K562 (cell line): ENCODE measurements around the gene KAZN. TPM values are rescaled to one million over a fixed set of nuclear protein-coding genes. Genes with fewer than 3 reads are reported as not detected.
A peak's percentile ranks its signal among the peaks of the same experiment; 100 is the strongest.

Experiments
- ATAC-seq: fragments of 200-7000 bp; cut with Tn5 transposase; 3 replicates; pipeline ENCODE4 v1.9.1; 2020; ENCODE audit warnings: moderate library complexity
- BruUV-seq: library from RNA; stranded (reverse); fragments of 400-500 nt; replicated peaks from 2 replicates; lab custom pipeline; 2021; lab: Mats Ljungman, UMichigan
- CTCF ChIA-PET: fragments of 300-600 bp; formaldehyde crosslinking; extraction: SDS; loops from one replicate; lab custom pipeline; 2021; ENCODE audit warnings: low intra/inter-chr PET ratio; lab: Yijun Ruan, JAX
- POLR2A ChIA-PET: fragments of 300-600, 350-650 bp; sonication (Branson Sonifier 250); formaldehyde crosslinking; extraction: SDS; loops from one replicate; lab custom pipeline; 2021; ENCODE audit warnings: antibody characterized with exemption, inconsistent platforms; lab: Yijun Ruan, JAX
- DNase-seq, 4 experiments: peaks; one replicate each; pipeline versions ENCODE4 v3.0.0 to v3.0.0-alpha.2; 2011 to 2018; ENCODE audit warnings: low spot score in 3 of 4, mixed read lengths in 3 of 4; ENCODE audit errors: extremely low read depth in 1 of 4
- FAIRE-seq: peaks from 2 replicates; lab custom pipeline; 2011; peaks lifted over from hg19 to GRCh38; lab: Jason Lieb, UNC
- H2AFZ ChIP-seq: 2 replicates; pipeline ENCODE4 v1.6.0; 2011; ENCODE audit warnings: low read depth, low read length, control low read depth, inconsistent platforms
- H3K27ac ChIP-seq: fragments of 200-600 bp; 3 replicates; pipeline ENCODE4 v1.8.0; 2011; ENCODE audit warnings: low read depth, mild to moderate bottlenecking, control low read depth, inconsistent platforms, low read length, moderate library complexity, mixed read lengths; ENCODE audit errors: extremely low read depth
- H3K27me3 ChIP-seq, 2 experiments: fragments of 300-600 bp in 1 of 2; 2 replicates in 1 of 2; 3 replicates in 1 of 2; pipeline versions ENCODE4 v1.6.0 to v1.8.0; 2011; ENCODE audit warnings: inconsistent platforms in 2 of 2, low read length in 2 of 2, mild to moderate bottlenecking in 1 of 2, mixed read lengths in 1 of 2, moderate library complexity in 1 of 2; ENCODE audit not compliant: control insufficient read depth in 2 of 2, insufficient read depth in 2 of 2
- H3K36me3 ChIP-seq: fragments of 300-600 bp; 3 replicates; pipeline ENCODE4 v1.8.0; 2011; ENCODE audit warnings: mild to moderate bottlenecking, low read length, inconsistent platforms; ENCODE audit not compliant: control insufficient read depth, insufficient read depth
- H3K4me1 ChIP-seq, 2 experiments: fragments of 200-600 bp in 1 of 2; replicated peaks in 1 of 2; 2 replicates in 1 of 2; 3 replicates in 1 of 2; pipeline versions ENCODE4 v1.5.1 to v1.8.0; 2011; ENCODE audit warnings: inconsistent platforms in 2 of 2, low read length in 2 of 2, mild to moderate bottlenecking in 1 of 2, mixed read lengths in 1 of 2, moderate library complexity in 1 of 2; ENCODE audit not compliant: control insufficient read depth in 2 of 2, insufficient read depth in 2 of 2
- H3K4me2 ChIP-seq: 2 replicates; pipeline ENCODE4 v1.6.1; 2011; ENCODE audit warnings: low read length, control low read depth, inconsistent platforms, mixed read lengths; ENCODE audit not compliant: insufficient read depth
- H3K4me3 ChIP-seq: fragments of 200-600 bp; sonication (generic), shearing (Covaris generic); 2 replicates; pipeline ENCODE4 v1.5.1; 2016; ENCODE audit warnings: control low read depth, inconsistent platforms
- H3K79me2 ChIP-seq: fragments of 200-600 bp; 3 replicates; pipeline ENCODE4 v1.8.0; 2011; ENCODE audit warnings: low read length, inconsistent platforms; ENCODE audit not compliant: control insufficient read depth, insufficient read depth
- H3K9ac ChIP-seq, 2 experiments: 2 replicates each; pipeline versions ENCODE4 v1.6.0 to v1.6.1; 2011; ENCODE audit warnings: low read depth in 2 of 2, low read length in 2 of 2, control low read depth in 1 of 2, inconsistent platforms in 1 of 2, mild to moderate bottlenecking in 1 of 2, mixed read lengths in 1 of 2; ENCODE audit not compliant: insufficient read depth in 1 of 2
- H3K9me1 ChIP-seq: one replicate; pipeline ENCODE4 v1.6.0; 2011; ENCODE audit warnings: inconsistent platforms, mild to moderate bottlenecking, low read length, moderate library complexity; ENCODE audit not compliant: control insufficient read depth, insufficient read depth
- H3K9me3 ChIP-seq: replicated peaks from 2 replicates; pipeline ENCODE4 v1.5.1; 2011; ENCODE audit warnings: low read depth, low read length, inconsistent platforms; ENCODE audit not compliant: control insufficient read depth, insufficient read depth
- H4K20me1 ChIP-seq: replicated peaks from 2 replicates; pipeline ENCODE4 v1.6.1; 2011; ENCODE audit warnings: low read length, inconsistent platforms, mixed read lengths; ENCODE audit not compliant: control insufficient read depth, insufficient read depth
- ADNP ChIP-seq: fragments of 200-800 bp; sonication (Bioruptor generic); IDR thresholded peaks from 2 replicates; pipeline ENCODE4 v1.6.1; 2016; ENCODE audit warnings: missing genetic modification characterization, missing compliant biosample characterization
- CBX3 ChIP-seq, 2 experiments: IDR thresholded peaks; 1 replicate in 1 of 2; 2 replicates in 1 of 2; pipeline ENCODE4 v1.6.1; 2012; ENCODE audit warnings: inconsistent platforms in 2 of 2, low read length in 2 of 2, borderline replicate concordance in 1 of 2, control low read depth in 1 of 2
- CCNT2 ChIP-seq: IDR thresholded peaks from 2 replicates; pipeline ENCODE4 v1.6.1; 2011; ENCODE audit warnings: borderline replicate concordance, low read depth, mild to moderate bottlenecking, moderate library complexity, mixed read lengths, low read length; ENCODE audit not compliant: insufficient read length; ENCODE audit errors: extremely low read depth
- CEBPG ChIP-seq, 3 experiments: fragments of 200-800 bp in 1 of 3; sonication (Bioruptor generic) in 1 of 3; sonication (generic) in 1 of 3; formaldehyde crosslinking in 1 of 3; IDR thresholded peaks in 2 of 3; conservative IDR thresholded peaks in 1 of 3; 2 replicates each; pipeline versions ENCODE4 v1.6.1 to v1.8.0; 2016 to 2022; ENCODE audit warnings: missing compliant biosample characterization in 2 of 3, missing genetic modification characterization in 2 of 3, mild to moderate bottlenecking in 1 of 3, missing genetic modification reagents in 1 of 3
- HDAC2 ChIP-seq: fragments of 450-650 bp; IDR thresholded peaks from 2 replicates; pipeline ENCODE4 v1.6.1; 2016; ENCODE audit warnings: mild to moderate bottlenecking
- HLTF ChIP-seq: fragments of 450-650 bp; IDR thresholded peaks from 2 replicates; pipeline ENCODE4 v1.6.1; 2016
- KDM1A ChIP-seq, 2 experiments: fragments of 450-650 bp; IDR thresholded peaks; 2 replicates each; pipeline ENCODE4 v1.6.1; 2016; ENCODE audit warnings: mild to moderate bottlenecking in 2 of 2
- MBD2 ChIP-seq: sonication (generic); IDR thresholded peaks from 2 replicates; pipeline ENCODE4 v1.6.1; 2016; ENCODE audit warnings: low read depth, borderline replicate concordance
- RFX7 ChIP-seq: fragments of 250-450 bp; sonication (Bioruptor Pico); IDR thresholded peaks from 2 replicates; pipeline ENCODE4 v1.5.1; 2021; ENCODE audit warnings: mild to moderate bottlenecking
- SMARCA5 ChIP-seq: fragments of 450-650 bp; IDR thresholded peaks from 2 replicates; pipeline ENCODE4 v1.6.1; 2016
- ZFP1 ChIP-seq: fragments of 450-650 bp; formaldehyde crosslinking; IDR thresholded peaks from 2 replicates; pipeline ENCODE4 v1.4.0; 2020; ENCODE audit warnings: mild to moderate bottlenecking, mixed read lengths
- ZNF23 ChIP-seq: fragments of 250-450 bp; sonication (Bioruptor Pico); IDR thresholded peaks from 2 replicates; pipeline ENCODE4 v1.4.0; 2020; ENCODE audit warnings: mild to moderate bottlenecking
- WGBS: fragments of 100-300 bp; shearing (Covaris generic); methylation state at CpG from one replicate; pipeline ENCODE4 v1.1.6; 2016; ENCODE audit warnings: low coverage, mixed read lengths; ENCODE audit not compliant: insufficient coverage; ENCODE audit errors: missing lambda C conversion rate; 5-methylcytosine and 5-hydroxymethylcytosine counted together
- in situ Hi-C: fragments of 300-500 bp; cut with MboI; formaldehyde crosslinking; loops from 4 replicates; pipeline ENCODE4 v1.15.0; 2018; ENCODE audit warnings: inconsistent platforms, mixed read lengths
- intact Hi-C: fragments of 100-400 bp; cut with micrococcal nuclease; formaldehyde crosslinking; loops from 2 replicates; pipeline ENCODE4 v1.14.2; 2022
- polyA plus RNA-seq, 8 experiments: library from polyadenylated mRNA; depleted of rRNA in 4 of 8; stranded (reverse) in 5 of 8; unstranded in 3 of 8; fragments of >200 nt; fragmentation: Nextera tagmentation in 2 of 8; fragmentation: Illumina TruSeq in 1 of 8; extraction: Ambion mirVana in 2 of 8; extraction: Trizol in 1 of 8; gene quantifications; 2 replicates each; pipeline versions ENCODE4 v1.2.1 to v1.2.3, GENCODE V29; 2011 to 2014; ENCODE audit warnings: inconsistent platforms in 1 of 8, missing spikeins in 1 of 8
- total RNA-seq, 7 experiments: library from RNA; depleted of rRNA in 6 of 7; stranded (reverse); fragments of >200 nt in 6 of 7; fragmentation: Illumina TruSeq in 2 of 7; extraction: Trizol in 2 of 7; gene quantifications; 2 replicates each; pipeline versions ENCODE4 v1.2.1 to v1.2.3, GENCODE V29; 2011 to 2021; ENCODE audit warnings: low replicate concordance in 1 of 7
- TF ChIP-seq, protein P1 (sequence below): fragments of 250-450 bp; sonication (Bioruptor Pico); IDR thresholded peaks from 2 replicates; pipeline ENCODE4 v1.5.0; 2020; ENCODE audit warnings: mild to moderate bottlenecking
- TF ChIP-seq, protein P2 (sequence below): fragments of 450-650 bp; IDR thresholded peaks from 2 replicates; pipeline ENCODE4 v1.6.1; 2018; ENCODE audit warnings: mild to moderate bottlenecking, low read depth; ENCODE audit not compliant: partially characterized antibody
- TF ChIP-seq, protein P3 (sequence below): sonication (generic); formaldehyde crosslinking; IDR thresholded peaks from 2 replicates; pipeline ENCODE4 v1.8.1; 2023; ENCODE audit warnings: mild to moderate bottlenecking, missing genetic modification reagents, moderate library complexity
- TF ChIP-seq, protein P4 (sequence below): fragments of 450-650 bp; formaldehyde crosslinking; IDR thresholded peaks from 2 replicates; pipeline ENCODE4 v1.4.0; 2020; ENCODE audit warnings: mild to moderate bottlenecking, mixed read lengths

The KAZN gene
- total and polyA plus RNA-seq, 9 of the 15 experiments (the other 6 are each of a cell fraction or from before 2014, with no cell fraction given), result 2.1 to 21.6 (median 5.4) TPM

DNA sequence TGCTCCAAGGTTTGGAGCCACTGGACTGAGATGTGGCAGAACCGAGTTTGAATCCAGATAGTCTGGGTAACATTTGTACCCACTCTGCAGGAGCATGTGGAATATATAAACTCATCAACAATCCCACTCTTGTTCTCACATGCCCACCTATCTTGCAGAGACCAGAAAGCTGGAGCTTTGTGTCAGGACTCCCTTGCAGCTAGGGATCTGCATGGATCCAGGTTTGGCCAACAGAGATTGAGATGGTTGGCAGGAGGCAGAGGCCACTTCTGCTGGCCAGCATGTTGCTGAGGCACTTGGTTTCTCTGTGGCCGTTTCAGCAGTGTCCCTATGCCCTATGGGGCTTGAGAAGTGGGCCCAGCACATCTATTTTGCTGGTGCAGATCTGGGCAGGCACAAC is 208.3 kb downstream of the KAZN start (continued):
- TF ChIP-seq, protein P1, sequence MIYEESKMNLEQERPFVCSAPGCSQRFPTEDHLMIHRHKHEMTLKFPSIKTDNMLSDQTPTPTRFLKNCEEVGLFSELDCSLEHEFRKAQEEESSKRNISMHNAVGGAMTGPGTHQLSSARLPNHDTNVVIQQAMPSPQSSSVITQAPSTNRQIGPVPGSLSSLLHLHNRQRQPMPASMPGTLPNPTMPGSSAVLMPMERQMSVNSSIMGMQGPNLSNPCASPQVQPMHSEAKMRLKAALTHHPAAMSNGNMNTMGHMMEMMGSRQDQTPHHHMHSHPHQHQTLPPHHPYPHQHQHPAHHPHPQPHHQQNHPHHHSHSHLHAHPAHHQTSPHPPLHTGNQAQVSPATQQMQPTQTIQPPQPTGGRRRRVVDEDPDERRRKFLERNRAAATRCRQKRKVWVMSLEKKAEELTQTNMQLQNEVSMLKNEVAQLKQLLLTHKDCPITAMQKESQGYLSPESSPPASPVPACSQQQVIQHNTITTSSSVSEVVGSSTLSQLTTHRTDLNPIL (CRISPR knock-in tag), result no peak
- TF ChIP-seq, protein P2, sequence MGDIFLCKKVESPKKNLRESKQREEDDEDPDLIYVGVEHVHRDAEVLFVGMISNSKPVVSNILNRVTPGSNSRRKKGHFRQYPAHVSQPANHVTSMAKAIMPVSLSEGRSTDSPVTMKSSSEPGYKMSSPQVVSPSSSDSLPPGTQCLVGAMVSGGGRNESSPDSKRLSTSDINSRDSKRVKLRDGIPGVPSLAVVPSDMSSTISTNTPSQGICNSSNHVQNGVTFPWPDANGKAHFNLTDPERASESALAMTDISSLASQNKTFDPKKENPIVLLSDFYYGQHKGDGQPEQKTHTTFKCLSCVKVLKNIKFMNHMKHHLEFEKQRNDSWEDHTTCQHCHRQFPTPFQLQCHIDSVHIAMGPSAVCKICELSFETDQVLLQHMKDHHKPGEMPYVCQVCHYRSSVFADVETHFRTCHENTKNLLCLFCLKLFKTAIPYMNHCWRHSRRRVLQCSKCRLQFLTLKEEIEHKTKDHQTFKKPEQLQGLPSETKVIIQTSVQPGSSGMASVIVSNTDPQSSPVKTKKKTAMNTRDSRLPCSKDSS, result peak; percentile 89
- TF ChIP-seq CBX3 (IDR thresholded peaks at IDR 0.05; ENCODE audit: borderline replicate concordance in 1 of 2, low read length in 2 of 2), result peak in 1 of 2 experiments; percentile 98; a peak in 2 of 3 replicates
- TF ChIP-seq, all 486 proteins: peak for 10

DNA sequence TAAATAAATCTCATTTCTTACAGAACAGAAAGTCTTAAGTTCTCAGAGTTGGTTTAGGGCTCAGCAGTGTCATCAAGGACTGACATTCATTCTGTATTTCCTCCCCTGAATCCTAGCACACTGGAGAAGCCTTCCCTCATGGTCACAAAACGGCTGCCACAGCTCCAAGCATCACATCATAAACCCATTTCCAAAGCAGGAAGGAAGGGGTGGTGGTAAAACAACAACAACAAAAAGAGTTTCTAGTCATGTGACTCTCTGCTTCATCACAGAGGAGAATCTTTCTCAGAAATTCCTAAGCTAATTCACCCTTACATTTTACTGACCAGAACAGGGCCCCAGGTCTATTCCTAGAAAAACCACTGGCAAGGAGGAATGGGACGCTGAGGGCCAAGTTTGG is 210.3 kb downstream of the KAZN start:
- POLR2A ChIA-PET, result interaction anchor here (0.7 to 1.1 kb wide), 2 partner anchors 9 to 30 kb away, joined by 3 read pairs; no protein-coding TSS in a partner anchor
- Histone ChIP-seq H3K27me3 (no peaks in the 10 kb centered on the region; a peak in 1 of 5 replicates), H3K9me3 (peaks cover 20% of the 10 kb centered on the region), H3K9ac (no peak overlapping the region), H3K27ac (no peak overlapping the region), H3K36me3 (no peaks in the 10 kb centered on the region; the same call in 2 of the 3 replicates), H3K9me1 (no peaks in the 10 kb centered on the region), H3K4me2 (no peak overlapping the region), H2AFZ (no peak overlapping the region), H3K4me1 (peaks cover 0 to 4% of the 10 kb centered on the region in 2 experiments; a peak in 2 of 5 replicates), H3K4me3 (no peak overlapping the region), H4K20me1 (no peaks in the 10 kb centered on the region), H3K79me2 (no peaks in the 10 kb centered on the region)
- BruUV-seq, result no TSS peak
- WGBS, result 2% methylated on average over 2 of the region's 2 CpGs
- DNase-seq, result no peak
- no peak for ATAC-seq
- CTCF ChIA-PET, result no interaction called here
- intact Hi-C loops (no loop called here), in situ Hi-C loops (no loop called here)
- FAIRE-seq, result no peak
- TF ChIP-seq, protein P3, sequence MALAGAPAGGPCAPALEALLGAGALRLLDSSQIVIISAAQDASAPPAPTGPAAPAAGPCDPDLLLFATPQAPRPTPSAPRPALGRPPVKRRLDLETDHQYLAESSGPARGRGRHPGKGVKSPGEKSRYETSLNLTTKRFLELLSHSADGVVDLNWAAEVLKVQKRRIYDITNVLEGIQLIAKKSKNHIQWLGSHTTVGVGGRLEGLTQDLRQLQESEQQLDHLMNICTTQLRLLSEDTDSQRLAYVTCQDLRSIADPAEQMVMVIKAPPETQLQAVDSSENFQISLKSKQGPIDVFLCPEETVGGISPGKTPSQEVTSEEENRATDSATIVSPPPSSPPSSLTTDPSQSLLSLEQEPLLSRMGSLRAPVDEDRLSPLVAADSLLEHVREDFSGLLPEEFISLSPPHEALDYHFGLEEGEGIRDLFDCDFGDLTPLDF (CRISPR knock-in tag), result no peak
- TF ChIP-seq SMARCA5 (peak; percentile 70; the same call in 1 of the 2 replicates), HDAC2 (peak; percentile 53; the same call in 1 of the 2 replicates), HLTF (peak; percentile 84; the same call in 1 of the 2 replicates), ZNF23 (CRISPR knock-in tag) (no peak), ADNP (no peak), CCNT2 (no peak), MBD2 (no peak), CEBPG (CRISPR knock-in tag; IDR thresholded peaks at IDR 0.05) (no peak), CEBPG (tag; conservative IDR thresholded peaks at IDR 0.05 in 1 of 2, IDR thresholded peaks at IDR 0.05 in 1 of 2) (no peak), ZFP1 (CRISPR knock-in tag) (no peak), RFX7 (no peak), KDM1A (IDR thresholded peaks at IDR 0.05) (peak; percentile 29 to 45; a peak in 1 of 4 replicates)
- TF ChIP-seq, protein P4, sequence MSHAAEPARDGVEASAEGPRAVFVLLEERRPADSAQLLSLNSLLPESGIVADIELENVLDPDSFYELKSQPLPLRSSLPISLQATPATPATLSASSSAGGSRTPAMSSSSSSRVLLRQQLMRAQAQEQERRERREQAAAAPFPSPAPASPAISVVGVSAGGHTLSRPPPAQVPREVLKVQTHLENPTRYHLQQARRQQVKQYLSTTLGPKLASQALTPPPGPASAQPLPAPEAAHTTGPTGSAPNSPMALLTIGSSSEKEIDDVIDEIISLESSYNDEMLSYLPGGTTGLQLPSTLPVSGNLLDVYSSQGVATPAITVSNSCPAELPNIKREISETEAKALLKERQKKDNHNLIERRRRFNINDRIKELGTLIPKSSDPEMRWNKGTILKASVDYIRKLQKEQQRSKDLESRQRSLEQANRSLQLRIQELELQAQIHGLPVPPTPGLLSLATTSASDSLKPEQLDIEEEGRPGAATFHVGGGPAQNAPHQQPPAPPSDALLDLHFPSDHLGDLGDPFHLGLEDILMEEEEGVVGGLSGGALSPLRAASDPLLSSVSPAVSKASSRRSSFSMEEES (CRISPR knock-in tag), result peak; percentile 87
